ELR (cell line): Measurements from ENCODE around the gene PDIK1L.

Experiments
- DNase-seq: peaks from one replicate; pipeline ENCODE4 v3.0.0-alpha.2; 2015; ENCODE audit warnings: low read depth

Gene PDIK1L

DNA sequence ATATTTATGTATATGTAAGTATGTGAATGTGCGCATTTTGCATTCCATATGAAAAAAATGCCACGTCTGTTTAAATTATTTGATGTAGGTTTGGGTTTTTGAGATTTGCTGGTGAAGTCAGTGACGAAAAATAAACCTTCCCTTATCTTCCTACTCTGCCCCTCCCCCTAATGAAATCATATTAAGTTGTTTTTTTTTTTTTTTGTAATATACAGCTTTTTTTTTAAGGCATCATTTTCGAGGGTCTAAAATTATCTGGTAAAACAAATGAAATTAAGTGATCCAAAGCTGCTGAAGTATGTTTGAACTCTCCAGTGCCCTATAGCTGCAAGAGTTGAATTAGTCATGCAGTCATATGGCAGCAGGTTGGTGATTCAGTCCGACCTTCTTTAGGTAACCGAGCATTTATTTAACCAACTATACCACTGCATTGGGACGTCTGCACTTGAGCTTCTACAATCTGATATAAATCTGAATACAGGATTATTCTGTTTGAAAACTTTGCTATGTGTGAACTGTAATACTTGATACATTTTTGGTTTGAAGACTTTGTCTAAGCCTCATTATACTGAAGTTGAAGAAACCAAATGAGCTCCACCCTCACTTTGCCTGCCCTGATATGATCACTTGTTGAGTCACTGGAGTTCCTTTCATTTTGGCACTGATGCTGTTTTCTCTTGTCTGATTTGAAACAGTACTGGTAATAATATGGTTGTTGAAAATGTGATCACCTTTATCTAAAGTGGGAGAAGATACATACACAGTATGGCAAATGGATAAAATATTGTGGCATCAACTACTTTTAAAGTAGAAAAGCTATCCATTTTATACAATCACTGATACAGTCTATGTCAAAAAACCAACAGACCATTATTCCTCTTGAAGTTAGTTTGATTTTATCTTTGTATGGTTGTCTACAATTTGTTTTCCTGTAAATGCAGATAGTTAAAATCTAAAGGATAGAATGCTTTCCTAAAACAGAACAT is 11.7 kb downstream of the PDIK1L start:
- DNase-seq = peak; percentile 74

DNA sequence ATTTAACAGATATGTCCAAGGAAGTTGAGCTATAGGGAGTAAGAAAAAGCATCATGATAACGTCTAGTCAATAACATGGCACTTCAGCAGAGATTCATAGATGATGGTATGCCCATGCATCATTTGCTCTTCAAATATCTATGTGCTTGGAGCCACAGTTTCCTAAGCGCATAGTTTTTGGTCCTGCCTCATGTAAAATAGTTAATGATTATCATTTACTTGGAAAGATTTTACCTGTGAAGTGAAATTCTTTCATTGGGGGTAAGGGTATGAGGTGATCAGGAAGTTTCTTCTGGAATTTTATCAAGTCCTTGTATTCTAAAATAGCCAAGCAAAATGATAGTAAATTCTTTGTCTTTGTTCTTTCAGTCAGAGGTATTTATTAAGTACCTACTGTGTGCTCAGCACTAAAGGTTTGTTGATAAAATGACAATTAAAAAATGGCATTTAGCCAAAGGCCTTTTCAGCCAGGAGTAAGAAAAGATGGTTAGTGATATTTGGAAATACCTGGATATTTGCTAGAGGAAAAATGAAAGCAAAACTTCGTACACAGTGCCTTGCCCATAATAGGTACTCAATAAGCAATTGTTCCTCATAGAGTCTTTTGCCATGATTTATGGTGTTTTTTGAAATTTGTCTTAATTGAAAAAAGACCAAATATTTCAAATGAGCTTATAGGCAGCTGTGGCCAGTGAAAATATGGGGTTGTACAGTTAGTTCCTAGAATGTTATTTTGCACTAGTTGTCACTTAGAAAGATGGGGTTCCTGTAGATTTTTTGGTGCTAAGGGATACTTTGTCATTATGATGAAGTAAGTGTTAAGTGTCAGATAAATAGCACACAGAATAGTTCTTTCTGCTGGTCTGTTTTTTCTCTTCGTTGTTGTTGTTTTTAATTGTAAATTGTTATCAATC is 13.1 kb downstream of the PDIK1L start:
- DNase-seq = no peak

DNA sequence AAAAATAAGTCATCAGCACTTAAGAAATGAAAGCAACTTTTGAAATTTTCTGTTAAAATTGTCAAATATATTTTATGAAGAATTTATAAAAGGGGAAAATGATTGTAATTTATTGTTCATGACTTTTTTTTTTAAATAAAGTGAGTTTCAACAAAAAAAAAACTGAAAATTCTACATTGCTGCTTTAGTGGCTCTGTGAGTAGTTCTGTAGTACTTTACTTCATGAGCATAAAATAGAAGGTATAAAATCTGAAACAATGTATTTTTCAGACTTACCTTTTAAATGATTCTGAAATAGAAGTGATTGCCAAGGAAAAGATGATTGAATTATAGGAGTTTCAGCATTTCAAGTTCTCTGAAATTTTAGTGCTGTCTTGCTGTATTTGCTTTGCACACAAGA is 13.8 kb downstream of the PDIK1L start:
- no peak for DNase-seq

DNA sequence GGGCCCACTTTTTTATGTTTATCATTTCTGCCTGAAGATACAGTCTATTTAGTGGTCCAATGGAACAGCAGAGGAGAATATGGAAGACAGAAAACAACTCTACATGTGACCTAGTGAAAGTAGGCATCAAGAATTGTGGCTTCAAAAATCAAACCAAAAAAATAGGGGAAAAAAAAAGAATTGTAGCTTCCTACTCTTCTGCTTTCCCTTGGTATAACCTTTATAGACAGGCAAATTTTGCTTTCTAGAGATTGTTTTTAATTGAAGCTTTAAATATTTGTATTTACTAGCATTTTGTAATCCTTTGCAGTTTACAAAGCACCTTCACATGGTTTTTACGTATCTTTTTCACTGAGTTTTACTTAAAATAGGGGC is 14.3 kb downstream of the PDIK1L start:
- DNase-seq = no peak

DNA sequence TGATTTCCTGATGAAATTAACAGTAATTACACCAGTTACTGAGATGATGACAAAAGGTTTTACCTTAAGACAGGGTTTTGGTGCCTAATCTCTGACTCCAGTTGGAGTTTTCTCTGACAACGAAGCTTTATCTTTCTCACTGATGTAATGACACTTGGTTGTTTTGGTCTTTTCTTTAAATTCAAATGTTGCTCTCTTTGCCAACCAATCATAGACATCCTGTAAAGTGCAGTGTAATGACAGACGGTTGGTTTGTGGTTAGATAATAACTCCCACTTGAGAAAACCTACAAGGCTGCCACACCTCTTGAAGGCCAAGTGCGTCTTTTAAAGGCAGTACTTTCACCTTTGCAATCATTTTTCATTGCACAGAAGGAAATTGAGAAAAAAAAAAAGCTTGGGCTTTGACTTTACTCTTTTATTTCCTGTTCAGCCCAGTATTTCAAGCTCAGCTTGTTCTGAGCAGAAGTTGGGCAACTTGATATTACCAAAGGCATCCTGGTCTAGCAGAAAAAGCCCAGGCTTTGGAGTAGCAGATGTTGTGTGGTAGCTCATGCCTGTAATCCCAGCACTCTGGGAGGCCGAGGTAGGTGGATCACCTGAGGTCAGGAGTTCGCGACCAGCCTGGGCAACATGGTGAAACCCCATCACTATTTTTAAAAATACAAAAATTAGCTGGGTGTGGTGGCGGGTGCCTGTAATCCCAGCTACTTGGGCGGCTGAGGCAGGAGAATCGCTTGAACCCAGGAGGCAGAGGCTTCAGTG is 14.9 kb downstream of the PDIK1L start:
- no peak for DNase-seq

DNA sequence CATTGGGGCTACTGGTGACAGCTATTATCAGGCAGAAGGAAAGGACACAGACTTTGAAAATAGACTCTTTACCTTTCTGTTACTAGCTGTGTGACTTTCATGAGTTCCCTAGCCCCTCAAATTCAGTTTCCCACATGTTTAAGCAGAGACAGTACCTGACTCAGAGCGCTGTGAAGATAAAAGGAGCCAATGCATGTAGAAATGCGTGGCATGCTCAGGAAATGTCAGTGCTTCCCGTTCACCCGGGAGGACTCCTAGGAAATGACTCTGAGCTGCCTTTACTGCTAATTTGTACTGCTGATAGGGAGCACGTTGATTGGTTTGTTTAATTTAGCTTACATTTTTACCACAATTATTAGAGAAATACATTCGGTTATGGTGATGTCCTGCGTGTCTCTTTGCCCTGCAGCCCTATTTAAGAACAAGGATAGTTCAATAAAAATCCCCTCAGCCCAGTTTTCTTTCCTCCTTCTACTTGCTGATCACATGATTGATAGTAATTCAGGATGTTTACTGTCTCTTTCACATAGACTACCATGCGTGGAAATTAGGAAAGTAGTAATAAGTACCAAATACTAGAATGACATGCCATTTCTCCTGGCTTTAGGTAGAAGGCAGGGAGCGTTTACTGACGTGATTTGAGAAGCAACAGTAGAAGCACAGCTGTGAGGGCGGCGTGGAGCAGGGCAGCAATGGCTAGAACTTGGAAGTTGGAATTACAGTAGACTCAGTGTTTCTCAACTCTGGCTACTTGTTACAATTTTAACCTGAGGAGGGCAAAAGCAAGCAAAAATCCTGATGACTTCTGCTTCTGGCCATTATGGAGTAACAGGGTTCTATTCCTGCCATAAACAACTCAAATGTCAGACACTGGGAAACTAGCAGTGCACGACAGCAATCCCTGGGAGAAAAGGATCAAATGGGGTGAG is 15.9 kb downstream of the PDIK1L start:
- DNase-seq = no peak

DNA sequence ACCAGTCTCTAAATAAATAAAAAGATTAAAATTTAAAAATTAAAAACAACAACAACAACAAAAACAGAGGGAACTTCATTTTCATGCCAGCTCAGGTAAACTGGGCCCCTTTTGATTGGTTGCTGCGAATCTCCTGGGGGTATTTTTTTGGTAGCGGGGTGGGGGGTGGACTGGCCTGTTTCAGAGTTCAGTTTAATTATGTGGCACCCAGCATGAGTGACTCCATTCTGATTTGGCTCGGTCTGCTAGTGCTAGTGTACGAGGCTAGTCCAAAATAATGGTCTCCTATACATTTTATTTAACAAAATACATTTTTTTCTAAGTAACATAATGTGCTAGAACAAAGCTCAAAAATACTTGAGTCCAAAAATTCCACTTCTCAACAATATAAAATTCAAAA is 18.2 kb downstream of the PDIK1L start:
- no peak for DNase-seq

DNA sequence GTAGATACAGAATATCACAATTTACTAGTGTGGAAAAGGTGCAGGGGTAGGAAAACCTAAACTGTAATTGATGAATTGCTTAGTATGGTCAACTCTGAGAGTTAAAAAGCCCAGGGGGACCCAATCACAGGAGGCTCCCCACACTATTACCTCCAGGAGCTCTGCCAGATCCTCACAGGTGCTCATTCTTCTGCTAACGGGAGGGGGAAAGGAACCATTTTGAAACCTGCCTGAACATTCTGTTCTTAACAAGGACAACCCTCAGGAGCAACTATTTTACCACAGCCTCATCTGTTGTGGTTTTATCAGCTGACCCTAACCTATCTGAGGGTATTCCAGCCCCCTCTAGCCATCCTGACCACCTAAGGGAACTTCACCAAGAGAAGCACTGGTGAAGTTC is 19.1 kb downstream of the PDIK1L start:
- no peak for DNase-seq

DNA sequence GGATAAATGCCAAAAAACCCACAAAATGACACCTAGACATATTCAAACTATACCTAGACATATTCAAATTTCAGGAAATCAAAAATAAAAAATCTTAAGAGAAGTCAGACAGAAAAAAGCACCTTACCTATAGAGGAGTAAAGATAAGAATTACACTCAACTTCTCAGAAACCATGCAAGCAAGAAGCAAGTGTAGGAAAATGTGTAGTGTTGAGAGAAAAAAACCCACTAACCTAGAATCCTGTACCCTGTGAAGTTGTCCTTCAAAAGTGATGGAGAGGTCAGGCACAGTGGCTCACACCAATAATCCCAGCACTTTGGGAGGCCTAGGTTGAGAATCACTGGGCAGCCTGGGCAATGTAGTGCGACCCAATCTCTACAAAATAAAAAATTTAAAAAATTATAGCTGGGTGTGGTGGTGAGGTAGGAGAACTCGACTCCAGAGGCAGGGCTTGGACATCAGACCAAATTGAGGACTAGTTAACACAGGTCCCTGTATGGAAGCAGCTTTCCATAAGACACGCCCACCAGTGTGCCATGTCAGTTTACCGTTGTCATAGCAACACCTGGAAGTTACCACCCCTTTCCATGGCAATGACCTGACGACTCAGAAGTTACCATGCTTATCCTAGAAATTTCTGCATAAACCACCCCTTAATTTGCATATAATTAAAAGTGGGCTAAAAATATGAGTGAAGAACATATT is 20.7 kb downstream of the PDIK1L start:
- peak; percentile 51 for DNase-seq

DNA sequence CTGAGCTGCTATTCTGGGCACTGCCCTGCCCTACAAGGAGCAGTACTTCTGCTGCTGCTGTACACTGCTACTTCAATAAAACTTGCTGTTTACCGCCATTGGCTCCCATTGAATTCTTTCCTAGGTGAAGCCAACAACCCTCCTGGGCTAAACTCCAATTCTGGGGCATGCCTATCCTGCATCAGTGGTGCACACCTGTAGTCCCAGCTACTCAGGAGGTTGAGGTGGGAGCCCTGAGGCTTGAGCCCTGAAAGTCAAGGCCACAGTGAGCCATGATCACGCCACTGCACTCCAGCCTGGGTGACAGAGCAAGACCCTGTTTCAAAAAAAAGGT is 21.2 kb downstream of the PDIK1L start:
- DNase-seq = no peak

DNA sequence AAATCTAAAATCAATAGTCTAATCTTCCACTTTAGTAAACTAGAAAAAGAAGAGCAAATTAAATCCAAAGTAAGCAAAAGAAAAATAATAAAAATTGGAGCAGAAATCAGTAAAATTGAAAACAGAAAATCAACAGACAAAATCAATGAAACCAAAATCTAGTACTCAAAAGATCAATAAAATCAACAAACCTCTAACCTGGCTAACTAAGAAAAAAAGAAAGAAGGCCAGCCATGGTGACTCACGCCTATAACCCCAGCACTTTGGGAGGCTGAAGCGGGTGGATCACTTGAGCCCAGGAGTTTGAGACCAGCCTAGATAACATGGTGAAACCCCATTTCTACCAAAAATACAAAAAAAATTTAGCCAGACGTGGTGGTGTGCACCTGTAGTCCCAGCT is 22.8 kb downstream of the PDIK1L start:
- DNase-seq = no peak

DNA sequence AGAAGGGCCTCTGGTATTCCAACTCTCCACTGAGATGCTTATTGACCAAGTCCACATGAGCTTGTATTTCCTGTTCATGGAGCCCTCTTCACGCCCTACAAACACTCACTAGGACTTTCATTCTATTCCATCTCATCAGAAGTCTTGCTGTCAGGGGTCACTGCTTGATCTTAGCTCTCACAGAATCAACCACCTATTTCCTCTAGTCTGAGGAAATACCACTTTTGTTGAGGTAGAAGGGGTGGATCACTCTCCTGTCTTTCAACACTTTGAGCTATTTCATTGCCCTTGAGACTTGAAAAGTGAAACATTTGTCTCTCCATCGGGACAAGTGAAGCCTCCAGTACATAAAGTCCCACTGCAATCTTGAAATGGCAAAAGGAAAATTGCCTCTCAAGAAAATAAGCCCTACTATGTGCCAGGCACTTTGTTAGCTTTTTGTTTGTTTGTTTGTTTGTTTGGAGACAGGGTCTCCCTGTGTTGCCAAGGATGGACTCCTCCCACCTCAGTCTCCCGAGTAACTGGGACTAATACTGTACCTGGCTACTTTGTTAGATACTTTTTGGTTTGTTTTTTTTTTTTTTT is 27.4 kb downstream of the PDIK1L start:
- no peak for DNase-seq

DNA sequence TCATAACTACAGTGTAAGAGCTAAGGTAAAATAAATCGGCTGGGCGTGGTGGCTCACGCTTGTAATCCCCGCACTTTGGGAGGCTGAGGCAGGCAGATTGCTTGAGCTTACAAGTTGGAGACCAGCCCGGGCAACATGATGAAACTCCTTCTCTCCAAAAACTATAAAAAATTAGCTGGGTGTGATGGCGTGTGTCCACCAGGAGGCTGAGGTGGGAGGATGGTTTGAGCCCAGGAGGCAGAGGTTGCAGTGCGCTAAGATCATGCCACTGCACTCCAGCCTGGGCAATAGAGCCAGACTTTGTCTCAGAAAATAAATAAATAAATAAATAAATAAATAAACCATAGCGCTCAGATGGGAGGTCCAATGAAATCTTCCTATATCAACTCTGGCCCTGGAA is 30.5 kb downstream of the PDIK1L start:
- DNase-seq = no peak

DNA sequence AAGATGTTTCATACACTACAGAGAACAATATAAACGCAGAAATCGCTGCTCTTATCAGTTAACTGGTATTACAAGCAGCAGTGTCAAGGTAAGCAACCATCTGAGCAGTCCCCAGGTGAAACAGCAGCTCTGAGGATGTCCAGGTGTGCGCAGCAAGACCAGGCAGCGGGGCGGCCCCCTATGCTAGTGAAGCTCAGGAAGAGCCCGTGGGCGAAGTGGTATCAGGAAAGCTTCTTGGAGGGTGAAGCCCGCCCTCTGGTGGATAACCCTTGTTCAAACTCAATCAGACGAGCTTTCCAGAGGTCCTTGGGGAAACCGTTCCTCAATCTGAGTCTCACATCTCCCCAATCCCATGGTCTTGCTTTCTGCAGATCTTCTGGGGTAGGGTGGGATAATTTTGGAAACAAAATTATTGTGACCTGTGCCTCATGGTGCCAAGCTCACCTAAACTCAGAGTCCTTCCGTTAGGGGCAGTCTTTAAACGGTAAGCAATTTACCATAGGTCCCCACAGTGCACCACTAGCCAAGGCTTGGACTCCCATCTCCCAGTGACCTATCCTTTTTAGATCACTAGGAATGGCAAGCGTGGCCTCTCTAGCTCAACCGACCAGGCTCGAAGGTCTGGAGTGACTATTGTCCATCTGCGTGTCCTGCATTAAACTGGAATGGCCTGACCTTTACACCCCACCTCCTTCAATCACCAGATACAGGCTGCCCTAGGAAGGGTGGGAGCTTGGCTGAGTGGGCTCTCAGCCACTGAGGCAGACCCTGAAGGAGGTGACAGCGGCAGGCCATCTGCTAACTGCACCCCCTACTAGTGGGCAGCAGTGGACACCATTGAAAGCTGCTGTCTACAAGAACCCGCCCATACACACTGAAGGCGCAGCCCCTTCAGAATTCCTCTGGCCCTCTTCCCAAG is 33.7 kb downstream of the PDIK1L start:
- peak; percentile 85 for DNase-seq

DNA sequence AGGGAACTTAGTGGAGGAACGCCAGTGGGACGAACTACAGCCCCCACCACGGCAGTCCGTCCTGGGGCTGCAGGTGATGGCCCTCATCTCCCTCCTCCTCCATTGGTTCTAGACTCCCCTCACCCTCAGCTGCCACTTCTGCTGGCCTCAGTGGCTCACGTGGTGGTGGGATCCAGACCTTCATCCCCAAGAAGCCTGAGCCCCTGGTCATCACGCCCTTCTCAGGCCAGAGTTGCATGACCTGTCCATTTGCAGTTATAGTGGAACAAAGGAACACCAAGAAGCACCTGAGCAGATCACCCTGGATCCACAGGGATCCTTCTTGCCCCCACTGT is 34.3 kb downstream of the PDIK1L start:
- DNase-seq = no peak

DNA sequence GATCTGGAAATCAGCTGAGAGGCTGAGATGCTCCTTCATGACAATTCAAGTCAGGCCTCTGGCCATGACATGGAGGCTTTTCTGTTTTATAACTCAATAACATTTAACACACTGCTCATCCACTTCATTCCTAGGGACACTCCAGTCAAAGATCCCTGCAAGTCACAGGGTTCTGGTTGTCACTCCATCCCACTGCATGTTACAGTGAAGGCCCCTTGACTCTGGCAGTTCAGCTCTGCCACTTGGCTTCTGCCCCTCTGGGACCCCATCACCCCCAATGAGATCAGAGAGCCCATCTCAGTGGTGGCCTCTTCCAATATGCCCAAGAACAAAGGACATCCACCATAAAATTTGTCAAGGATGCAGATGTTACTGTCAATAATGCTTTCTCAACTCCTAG is 37.3 kb downstream of the PDIK1L start:
- no peak for DNase-seq

DNA sequence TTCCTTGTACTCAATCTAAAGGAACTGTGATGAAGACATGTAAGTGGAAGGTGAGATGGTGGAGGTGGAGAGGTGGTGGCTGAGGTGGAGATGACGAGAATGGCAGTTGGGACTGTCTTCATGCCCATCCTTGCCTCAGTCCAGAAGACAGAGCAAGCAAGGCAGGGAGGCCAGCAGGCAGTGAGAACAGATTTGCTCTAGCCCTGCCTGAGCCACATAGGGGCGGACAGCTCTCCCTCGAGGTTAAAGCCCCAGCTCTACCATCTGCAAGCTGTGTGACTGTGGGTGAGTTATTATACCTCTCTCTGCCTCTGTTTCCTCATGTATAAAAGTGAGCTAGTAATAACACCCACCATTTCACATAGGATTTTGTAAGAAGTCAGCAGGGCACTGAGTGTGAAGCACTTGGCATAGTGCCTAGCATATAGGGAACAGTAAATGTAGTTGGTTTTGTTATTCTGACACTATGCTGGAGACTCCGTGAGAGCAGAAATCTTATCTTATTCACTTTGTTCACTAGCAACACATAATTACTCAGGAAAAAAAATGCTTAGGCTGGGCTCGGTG is 42.4 kb downstream of the PDIK1L start:
- no peak for DNase-seq

DNA sequence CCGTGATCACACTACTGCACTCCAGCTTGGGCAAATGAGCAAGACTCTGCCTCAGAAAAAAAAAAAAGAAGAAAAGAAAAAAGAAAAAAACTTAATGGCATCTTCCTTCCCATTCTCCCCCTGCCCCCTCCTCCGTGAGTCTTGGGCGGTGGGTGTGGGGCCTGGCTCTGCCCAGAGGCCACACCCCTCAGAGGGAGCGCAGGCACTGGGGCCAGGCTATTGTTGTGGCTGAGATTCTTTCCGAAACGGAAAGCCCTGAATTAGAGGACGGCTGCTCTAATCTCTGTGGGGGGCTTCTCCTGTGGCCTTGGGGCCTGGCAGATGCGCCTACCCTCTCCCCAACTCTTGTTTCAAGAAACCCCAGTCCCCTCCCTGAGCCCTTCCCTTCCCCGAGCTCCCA is 43.1 kb downstream of the PDIK1L start:
- DNase-seq = no peak
